Measurements from ENCODE around the gene CFAP47.

CFAP47 gene

DNA sequence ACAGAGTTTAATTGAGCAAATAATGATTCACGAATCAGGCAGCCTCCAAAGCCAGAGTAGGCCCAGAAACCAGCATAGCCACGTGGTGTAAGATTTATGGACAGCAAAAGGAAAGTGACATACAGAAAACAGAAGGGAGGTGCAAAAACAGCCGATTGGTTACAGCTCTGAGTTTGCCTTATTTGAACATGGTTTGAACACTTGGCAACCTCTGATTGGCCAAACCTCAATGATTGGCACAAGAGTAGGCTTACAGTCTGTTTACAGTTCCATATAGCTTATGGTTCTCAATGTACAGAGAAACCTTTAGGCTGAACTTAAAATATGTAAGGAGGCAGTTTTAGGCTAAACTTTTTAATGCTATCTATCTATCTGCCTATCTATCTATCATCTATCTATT is 394.8 kb downstream of the CFAP47 start:
- H3K9me3 ChIP-seq (ENCODE audit: low read length) = no peaks in the 10 kb centered on the region
- no peaks in the 10 kb centered on the region for H3K27me3 ChIP-seq (ENCODE audit: insufficient read depth, low read length)
- H2AFZ ChIP-seq (ENCODE audit: low read depth, low read length) = no peak overlapping the region
- no peaks in the 10 kb centered on the region for H3K36me3 ChIP-seq (ENCODE audit: insufficient read depth, low read length)
- H3K4me1 ChIP-seq (ENCODE audit: insufficient read depth, low read length) = no peaks in the 10 kb centered on the region
- H3K4me3 ChIP-seq (ENCODE audit: low read length) = no peak overlapping the region

DNA sequence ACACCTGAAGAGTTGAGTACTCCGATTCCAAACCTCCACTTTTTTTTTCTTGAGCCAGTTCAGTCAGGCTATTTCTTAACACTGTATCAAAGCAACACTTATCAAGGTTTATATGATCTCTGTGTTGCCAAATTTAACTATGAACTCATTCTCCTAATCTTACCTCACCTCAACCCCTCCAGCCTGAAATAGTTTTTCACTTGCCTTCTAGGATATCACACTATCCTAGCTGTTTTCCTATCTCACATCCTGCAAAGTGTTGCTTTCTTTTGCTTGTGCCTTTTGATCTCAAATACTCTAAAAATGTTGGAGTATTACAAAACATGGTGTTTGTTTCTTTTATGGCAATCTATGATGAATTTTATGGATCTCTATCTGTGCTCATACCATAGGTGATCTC is 415.0 kb downstream of the CFAP47 start:
- H2AFZ ChIP-seq (ENCODE audit: low read depth, low read length) = no peak overlapping the region
- no peak overlapping the region for H3K4me3 ChIP-seq (ENCODE audit: low read length)
- H3K4me1 ChIP-seq (ENCODE audit: insufficient read depth, low read length) = no peaks in the 10 kb centered on the region
- H3K27me3 ChIP-seq (ENCODE audit: insufficient read depth, low read length) = no peaks in the 10 kb centered on the region
- H3K36me3 ChIP-seq (ENCODE audit: insufficient read depth, low read length) = no peaks in the 10 kb centered on the region
- H3K9me3 ChIP-seq (ENCODE audit: low read length) = no peaks in the 10 kb centered on the region

DNA sequence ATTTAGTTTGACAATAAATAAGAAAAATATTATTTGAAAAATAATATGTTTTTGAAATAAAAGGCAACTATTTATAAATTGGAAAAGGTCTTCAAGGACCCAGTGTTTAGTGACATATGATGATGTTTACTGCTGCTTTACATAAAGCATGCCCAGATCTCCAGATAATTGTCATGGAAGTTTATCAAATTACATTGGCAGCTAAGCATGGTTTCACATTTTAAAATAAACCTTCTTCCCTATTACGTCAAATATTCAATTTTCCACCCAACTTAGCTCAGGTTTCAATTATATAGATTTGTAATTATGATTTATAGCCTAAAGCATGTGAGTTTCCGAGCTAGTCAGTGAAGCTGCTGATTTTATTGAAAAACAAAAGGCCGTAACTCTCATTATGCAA is 417.2 kb downstream of the CFAP47 start:
- H3K27me3 ChIP-seq (ENCODE audit: insufficient read depth, low read length) = no peaks in the 10 kb centered on the region
- H3K4me1 ChIP-seq (ENCODE audit: insufficient read depth, low read length) = no peaks in the 10 kb centered on the region
- H3K36me3 ChIP-seq (ENCODE audit: insufficient read depth, low read length) = no peaks in the 10 kb centered on the region
- no peak overlapping the region for H3K4me3 ChIP-seq (ENCODE audit: low read length)
- H2AFZ ChIP-seq (ENCODE audit: low read depth, low read length) = no peak overlapping the region
- no peaks in the 10 kb centered on the region for H3K9me3 ChIP-seq (ENCODE audit: low read length)

DNA sequence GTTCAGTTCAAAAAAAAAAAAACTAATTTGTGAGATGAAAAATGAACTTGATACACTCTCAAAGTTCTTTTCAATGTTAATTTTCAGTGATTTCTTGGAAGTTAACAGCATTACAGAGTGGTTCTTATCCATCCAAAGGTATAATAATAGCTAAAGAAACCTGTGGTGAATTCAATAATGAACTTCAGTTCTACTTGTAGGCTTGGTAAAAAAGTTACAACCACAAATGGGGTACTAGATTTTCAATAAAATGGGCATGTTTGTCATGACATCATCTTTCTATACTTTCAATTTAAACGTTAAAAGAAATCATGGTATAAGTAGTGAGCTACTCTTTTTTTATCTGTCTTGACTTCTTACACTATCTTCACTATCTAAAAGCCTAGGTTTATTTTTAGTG is 424.8 kb downstream of the CFAP47 start:
- Histone ChIP-seq H2AFZ (ENCODE audit: low read depth, low read length) (no peak overlapping the region), H3K36me3 (ENCODE audit: insufficient read depth, low read length) (no peaks in the 10 kb centered on the region), H3K4me1 (ENCODE audit: insufficient read depth, low read length) (no peaks in the 10 kb centered on the region), H3K27me3 (ENCODE audit: insufficient read depth, low read length) (no peaks in the 10 kb centered on the region), H3K9me3 (ENCODE audit: low read length) (no peaks in the 10 kb centered on the region), H3K4me3 (ENCODE audit: low read length) (no peak overlapping the region)

DNA sequence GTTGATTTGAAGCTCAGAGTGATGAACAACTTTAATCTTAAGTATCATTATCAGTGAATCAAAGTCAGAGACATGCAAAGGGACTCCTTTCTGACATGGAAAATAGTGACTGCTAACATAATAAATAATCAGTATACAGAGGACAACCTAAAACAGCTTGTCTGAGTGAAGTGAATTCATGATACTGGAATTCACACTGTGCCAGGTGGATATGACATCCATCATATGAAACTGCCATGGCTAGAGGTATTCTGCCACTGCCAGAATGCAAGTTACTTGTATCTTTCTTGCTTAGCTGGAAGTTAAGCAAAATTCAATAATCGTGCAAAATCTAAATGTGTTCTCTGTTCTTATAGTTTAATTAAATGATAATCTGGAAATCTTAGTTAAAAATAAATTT is 429.0 kb downstream of the CFAP47 start:
- Histone ChIP-seq H3K9me3 (ENCODE audit: low read length) (no peaks in the 10 kb centered on the region), H3K36me3 (ENCODE audit: insufficient read depth, low read length) (no peaks in the 10 kb centered on the region), H3K4me3 (ENCODE audit: low read length) (no peak overlapping the region), H3K27me3 (ENCODE audit: insufficient read depth, low read length) (no peaks in the 10 kb centered on the region), H3K4me1 (ENCODE audit: insufficient read depth, low read length) (no peaks in the 10 kb centered on the region), H2AFZ (ENCODE audit: low read depth, low read length) (no peak overlapping the region)

DNA sequence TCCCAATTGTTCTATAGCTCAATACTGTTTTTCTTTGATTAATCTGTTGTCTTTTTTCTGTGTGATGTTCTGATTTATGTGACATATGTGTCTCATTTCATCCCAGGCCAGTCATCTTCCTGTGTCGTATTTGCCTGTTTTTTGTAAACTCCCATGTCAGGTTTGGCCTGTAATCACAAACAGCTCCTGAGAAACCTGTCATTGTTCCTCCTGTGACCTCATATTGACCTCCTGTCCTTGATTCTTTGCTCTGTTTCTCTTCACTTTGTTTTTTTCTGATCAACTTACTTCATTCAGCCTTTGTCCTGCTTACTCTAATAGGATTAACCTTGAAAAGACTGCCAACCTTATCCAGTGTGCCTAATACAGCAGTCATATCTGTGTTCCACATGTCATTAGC is 438.3 kb downstream of the CFAP47 start:
- no peaks in the 10 kb centered on the region for H3K27me3 ChIP-seq (ENCODE audit: insufficient read depth, low read length)
- no peak overlapping the region for H2AFZ ChIP-seq (ENCODE audit: low read depth, low read length)
- no peaks in the 10 kb centered on the region for H3K36me3 ChIP-seq (ENCODE audit: insufficient read depth, low read length)
- H3K9me3 ChIP-seq (ENCODE audit: low read length) = no peaks in the 10 kb centered on the region
- H3K4me3 ChIP-seq (ENCODE audit: low read length) = no peak overlapping the region
- no peaks in the 10 kb centered on the region for H3K4me1 ChIP-seq (ENCODE audit: insufficient read depth, low read length)

DNA sequence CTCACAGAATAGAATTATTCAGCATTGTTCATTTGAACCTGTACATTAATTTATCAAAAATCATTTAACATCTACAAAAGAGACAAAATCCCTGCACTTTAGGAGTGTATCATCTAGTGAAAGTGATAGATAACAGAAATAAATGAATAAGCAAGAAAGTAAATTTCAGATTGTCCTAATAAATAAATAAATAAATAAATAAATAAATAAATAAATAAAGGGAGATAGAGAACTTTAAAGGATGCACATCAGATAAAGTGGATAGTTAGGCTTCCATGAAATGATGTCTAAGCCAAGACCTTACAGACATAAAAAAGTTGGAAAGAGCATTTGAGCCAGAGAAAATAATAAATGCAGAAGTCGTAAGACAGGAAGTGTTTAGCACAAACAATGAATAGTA is 444.7 kb downstream of the CFAP47 start:
- no peaks in the 10 kb centered on the region for H3K4me1 ChIP-seq (ENCODE audit: insufficient read depth, low read length)
- H3K4me3 ChIP-seq (ENCODE audit: low read length) = no peak overlapping the region
- no peaks in the 10 kb centered on the region for H3K36me3 ChIP-seq (ENCODE audit: insufficient read depth, low read length)
- H2AFZ ChIP-seq (ENCODE audit: low read depth, low read length) = no peak overlapping the region
- no peaks in the 10 kb centered on the region for H3K9me3 ChIP-seq (ENCODE audit: low read length)
- H3K27me3 ChIP-seq (ENCODE audit: insufficient read depth, low read length) = no peaks in the 10 kb centered on the region

DNA sequence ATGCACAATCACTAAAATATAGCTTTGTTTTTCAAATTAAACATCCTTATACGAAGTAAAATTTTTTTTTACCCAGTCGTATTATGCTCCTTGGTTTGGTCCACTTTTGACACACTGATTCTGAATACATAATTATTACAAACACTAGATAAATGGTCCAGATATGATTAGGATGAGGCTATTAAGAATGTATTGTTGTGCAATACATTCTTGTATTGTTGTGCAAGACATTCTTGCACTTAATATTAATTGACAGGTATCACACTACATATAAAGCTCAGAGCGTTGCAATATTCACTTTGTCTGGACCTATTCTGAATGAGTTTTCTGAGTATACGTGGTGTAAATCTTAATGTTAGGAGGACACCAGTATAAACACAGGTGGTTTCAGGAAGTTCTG is 464.0 kb downstream of the CFAP47 start:
- Histone ChIP-seq H2AFZ (ENCODE audit: low read depth, low read length) (no peak overlapping the region), H3K9me3 (ENCODE audit: low read length) (no peaks in the 10 kb centered on the region), H3K36me3 (ENCODE audit: insufficient read depth, low read length) (no peaks in the 10 kb centered on the region), H3K4me1 (ENCODE audit: insufficient read depth, low read length) (no peaks in the 10 kb centered on the region), H3K4me3 (ENCODE audit: low read length) (no peak overlapping the region), H3K27me3 (ENCODE audit: insufficient read depth, low read length) (no peaks in the 10 kb centered on the region)

DNA sequence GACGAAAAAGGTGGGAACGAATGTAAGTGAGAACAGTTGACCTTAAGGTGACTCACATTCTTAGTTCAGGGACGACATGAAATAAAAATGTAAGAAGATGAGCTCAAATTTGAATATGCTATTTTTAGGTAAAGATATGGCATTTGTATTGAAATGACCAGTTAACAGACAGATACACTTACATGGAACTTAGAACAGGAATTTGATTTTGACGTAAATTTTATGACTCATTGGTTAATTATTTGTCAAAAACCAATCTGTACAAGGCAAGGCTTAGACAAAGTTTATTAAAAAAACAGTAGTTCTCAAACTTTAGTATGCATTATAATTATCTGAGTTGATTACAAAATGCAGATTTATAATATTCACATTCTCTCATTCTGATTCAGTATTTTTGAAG is 469.4 kb downstream of the CFAP47 start:
- Histone ChIP-seq H3K4me3 (ENCODE audit: low read length) (no peak overlapping the region), H3K36me3 (ENCODE audit: insufficient read depth, low read length) (no peaks in the 10 kb centered on the region), H3K4me1 (ENCODE audit: insufficient read depth, low read length) (no peaks in the 10 kb centered on the region), H3K9me3 (ENCODE audit: low read length) (no peaks in the 10 kb centered on the region), H2AFZ (ENCODE audit: low read depth, low read length) (no peak overlapping the region), H3K27me3 (ENCODE audit: insufficient read depth, low read length) (no peaks in the 10 kb centered on the region)

DNA sequence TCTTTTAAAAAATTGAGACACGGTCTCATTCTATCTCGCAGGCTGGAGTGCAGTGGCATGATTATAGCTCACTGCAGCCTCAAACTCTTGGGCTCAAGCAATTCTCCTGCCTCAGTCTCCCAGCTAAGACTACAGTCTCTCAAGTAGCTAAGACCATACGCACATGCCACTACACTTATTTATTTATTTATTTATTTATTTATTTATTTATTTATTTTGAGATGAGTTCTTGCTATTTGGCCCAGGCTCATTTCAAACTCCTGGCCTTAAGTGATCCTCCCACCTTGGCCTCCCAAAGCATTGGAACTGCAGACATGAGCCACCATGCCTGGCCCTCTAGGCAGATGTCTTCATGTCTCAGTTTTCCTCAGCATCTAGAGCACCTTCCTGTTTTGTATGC is 482.2 kb downstream of the CFAP47 start:
- Histone ChIP-seq H3K9me3 (ENCODE audit: low read length) (no peaks in the 10 kb centered on the region), H3K36me3 (ENCODE audit: insufficient read depth, low read length) (no peaks in the 10 kb centered on the region), H3K27me3 (ENCODE audit: insufficient read depth, low read length) (no peaks in the 10 kb centered on the region), H2AFZ (ENCODE audit: low read depth, low read length) (no peak overlapping the region), H3K4me1 (ENCODE audit: insufficient read depth, low read length) (no peaks in the 10 kb centered on the region), H3K4me3 (ENCODE audit: low read length) (no peak overlapping the region)

DNA sequence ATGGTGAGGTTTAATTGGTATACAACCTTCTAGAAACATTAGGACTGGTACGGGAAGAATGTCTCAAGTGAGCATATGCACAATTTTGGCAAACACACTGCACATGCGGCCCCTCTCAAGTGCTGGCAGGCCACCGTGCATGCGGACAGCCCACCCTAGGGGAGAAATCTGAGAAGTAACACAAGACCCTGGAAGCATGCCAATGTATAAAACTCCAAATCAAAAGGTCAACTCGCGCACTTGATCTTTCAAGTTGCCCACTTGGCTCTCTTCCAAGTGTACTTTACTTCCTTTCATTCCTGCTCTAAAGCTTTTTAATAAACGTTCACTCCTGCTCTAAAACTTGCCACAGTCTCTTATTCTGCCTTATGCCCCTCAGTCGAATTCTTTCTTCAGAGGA is 488.3 kb downstream of the CFAP47 start:
- Histone ChIP-seq H3K36me3 (ENCODE audit: insufficient read depth, low read length) (no peaks in the 10 kb centered on the region), H3K4me1 (ENCODE audit: insufficient read depth, low read length) (no peaks in the 10 kb centered on the region), H2AFZ (ENCODE audit: low read depth, low read length) (no peak overlapping the region), H3K9me3 (ENCODE audit: low read length) (no peaks in the 10 kb centered on the region), H3K27me3 (ENCODE audit: insufficient read depth, low read length) (no peaks in the 10 kb centered on the region), H3K4me3 (ENCODE audit: low read length) (no peak overlapping the region)

DNA sequence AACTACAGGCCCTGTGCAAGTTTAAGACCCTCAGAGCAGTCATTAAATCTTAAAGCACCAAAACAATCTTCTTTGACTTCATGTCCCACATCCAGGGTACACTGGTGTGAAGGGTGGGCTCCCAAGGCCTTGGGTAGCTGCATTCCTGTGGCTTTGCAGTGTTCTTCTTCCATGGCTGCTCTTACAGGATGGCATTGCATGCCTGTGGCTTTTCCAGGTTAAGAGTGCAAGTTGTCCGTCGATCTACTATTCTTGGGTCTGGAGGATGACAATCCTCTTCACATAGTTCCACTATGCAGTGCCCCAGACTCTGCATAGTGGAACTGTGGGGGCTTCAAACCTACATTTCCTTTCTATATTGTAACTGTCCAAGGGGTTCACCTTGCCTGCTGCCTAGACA is 494.5 kb downstream of the CFAP47 start:
- Histone ChIP-seq H3K4me3 (ENCODE audit: low read length) (no peak overlapping the region), H2AFZ (ENCODE audit: low read depth, low read length) (no peak overlapping the region), H3K4me1 (ENCODE audit: insufficient read depth, low read length) (no peaks in the 10 kb centered on the region), H3K27me3 (ENCODE audit: insufficient read depth, low read length) (no peaks in the 10 kb centered on the region), H3K9me3 (ENCODE audit: low read length) (no peaks in the 10 kb centered on the region), H3K36me3 (ENCODE audit: insufficient read depth, low read length) (no peaks in the 10 kb centered on the region)

DNA sequence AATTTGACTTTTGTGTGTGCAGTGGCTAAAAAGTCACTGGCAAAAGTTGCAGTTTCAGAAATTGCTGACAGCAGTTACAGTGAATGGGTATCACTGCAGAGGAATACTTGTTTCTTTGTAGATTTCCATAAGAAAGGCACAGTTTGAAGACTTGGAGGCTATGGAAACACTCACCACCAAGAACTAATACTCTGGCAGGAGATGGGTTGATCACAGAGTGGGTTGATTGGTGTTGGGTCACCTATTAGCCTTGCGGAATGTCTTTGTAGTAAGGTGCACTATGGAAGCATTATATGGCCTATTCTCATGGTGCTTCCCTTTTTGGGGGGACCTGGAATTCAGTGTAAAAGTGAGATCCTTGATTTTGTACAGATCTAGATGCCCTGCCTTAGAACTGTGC is 502.8 kb downstream of the CFAP47 start:
- no peak overlapping the region for H2AFZ ChIP-seq (ENCODE audit: low read depth, low read length)

DNA sequence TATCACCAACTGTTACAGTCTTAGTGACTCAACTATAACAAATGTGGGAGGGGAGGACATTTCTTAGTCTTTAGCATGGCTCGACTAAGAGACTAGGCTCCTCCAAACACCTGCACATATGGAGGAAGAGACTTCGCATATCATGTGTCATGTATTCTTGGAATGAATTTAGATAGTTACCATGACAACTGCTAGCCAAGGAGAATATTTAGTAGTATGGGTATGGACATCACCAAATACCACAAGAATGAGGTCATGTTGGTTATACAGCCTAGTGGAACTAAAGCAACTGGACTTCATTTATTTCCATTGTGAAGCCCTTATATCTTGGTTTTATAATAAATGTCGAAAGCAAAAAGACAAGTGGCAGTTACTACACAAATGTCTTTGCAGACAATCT is 512.3 kb downstream of the CFAP47 start:
- H3K4me3 ChIP-seq (ENCODE audit: low read length) = no peak overlapping the region
- no peaks in the 10 kb centered on the region for H3K9me3 ChIP-seq (ENCODE audit: low read length)
- H2AFZ ChIP-seq (ENCODE audit: low read depth, low read length) = no peak overlapping the region
- H3K4me1 ChIP-seq (ENCODE audit: insufficient read depth, low read length) = peaks cover 5% of the 10 kb centered on the region
- H3K27me3 ChIP-seq (ENCODE audit: insufficient read depth, low read length) = no peaks in the 10 kb centered on the region
- H3K36me3 ChIP-seq (ENCODE audit: insufficient read depth, low read length) = no peaks in the 10 kb centered on the region

More for the DNA sequence above, 502.8 kb downstream of the CFAP47 start:
- Histone ChIP-seq H3K4me1 (ENCODE audit: insufficient read depth, low read length) (peaks cover 4% of the 10 kb centered on the region), H3K9me3 (ENCODE audit: low read length) (no peaks in the 10 kb centered on the region), H3K36me3 (ENCODE audit: insufficient read depth, low read length) (no peaks in the 10 kb centered on the region), H3K4me3 (ENCODE audit: low read length) (no peak overlapping the region), H3K27me3 (ENCODE audit: insufficient read depth, low read length) (no peaks in the 10 kb centered on the region)
